ENCODE results near the gene SCYL1.
A peak's percentile ranks its signal among the peaks of the same experiment; 100 is the strongest.

SCYL1 gene

DNA sequence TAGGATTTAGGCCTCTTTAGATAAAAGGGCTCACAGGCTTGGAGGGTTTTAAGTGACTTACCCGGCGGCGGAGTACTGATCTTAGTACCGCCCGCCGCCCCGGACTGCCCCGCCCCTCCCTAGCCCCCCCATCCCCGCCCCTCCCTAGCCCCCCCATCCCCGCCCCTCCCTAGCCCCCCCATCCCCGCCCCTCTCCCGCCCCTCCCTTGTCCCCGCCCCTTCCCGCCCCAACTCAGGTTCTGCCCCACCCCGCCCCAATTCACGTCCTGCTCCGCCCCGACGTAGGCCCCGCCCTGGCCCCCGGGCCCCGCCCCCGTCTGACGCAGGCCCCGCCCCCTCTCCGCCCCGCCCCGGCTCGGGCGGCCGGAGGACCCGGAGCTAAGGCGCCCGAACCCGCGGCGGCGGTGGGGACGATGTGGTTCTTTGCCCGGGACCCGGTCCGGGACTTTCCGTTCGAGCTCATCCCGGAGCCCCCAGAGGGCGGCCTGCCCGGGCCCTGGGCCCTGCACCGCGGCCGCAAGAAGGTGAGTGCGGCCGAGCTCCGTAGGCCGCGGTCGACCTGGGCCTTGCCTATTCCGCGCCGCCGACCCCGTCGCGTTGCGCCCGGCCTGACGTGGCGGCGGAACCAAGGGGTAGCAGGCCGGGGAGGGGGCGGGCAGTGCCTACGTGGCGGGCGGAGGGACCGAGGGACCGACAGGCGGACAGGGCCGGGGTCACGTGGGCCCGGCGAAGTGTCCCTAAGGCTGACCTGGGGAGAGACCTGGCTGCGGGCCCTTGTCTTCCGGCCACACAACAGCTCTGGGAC is at the start of gene SCYL1:
Gene SCYL1, plus strand, starts transcription at position 343 of the 805 bp plus-strand sequence. Its CDS starts 71 bp downstream, at position 414.
- peak; percentile 70 for DNase-seq

DNA sequence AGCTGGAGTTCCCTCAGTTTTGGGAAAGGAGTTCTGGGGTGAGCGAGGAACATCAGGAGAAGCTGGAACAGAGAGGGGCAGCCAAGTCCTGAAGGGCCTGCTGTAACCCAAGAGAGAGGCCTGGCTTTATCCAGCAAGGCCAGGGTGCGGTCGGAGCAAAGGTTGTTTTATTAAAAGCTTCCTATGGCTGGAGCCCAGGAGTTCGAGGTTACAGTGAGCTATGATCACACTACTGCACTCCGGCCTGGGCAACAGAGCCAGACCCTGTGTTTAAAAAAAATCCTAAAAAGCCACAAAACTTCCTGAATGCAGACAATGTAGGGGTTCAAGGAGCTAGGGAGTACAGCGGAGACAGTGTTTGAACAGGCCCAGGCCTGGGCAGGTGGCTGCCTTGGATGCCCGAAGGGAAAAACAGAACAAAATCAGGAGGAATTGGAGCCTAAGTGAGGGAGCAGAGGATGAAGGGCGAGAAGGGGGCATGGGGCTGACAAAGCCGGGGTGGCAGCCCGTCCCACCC is 48.2 kb upstream of the SCYL1 start:
- DNase-seq: no peak

DNA sequence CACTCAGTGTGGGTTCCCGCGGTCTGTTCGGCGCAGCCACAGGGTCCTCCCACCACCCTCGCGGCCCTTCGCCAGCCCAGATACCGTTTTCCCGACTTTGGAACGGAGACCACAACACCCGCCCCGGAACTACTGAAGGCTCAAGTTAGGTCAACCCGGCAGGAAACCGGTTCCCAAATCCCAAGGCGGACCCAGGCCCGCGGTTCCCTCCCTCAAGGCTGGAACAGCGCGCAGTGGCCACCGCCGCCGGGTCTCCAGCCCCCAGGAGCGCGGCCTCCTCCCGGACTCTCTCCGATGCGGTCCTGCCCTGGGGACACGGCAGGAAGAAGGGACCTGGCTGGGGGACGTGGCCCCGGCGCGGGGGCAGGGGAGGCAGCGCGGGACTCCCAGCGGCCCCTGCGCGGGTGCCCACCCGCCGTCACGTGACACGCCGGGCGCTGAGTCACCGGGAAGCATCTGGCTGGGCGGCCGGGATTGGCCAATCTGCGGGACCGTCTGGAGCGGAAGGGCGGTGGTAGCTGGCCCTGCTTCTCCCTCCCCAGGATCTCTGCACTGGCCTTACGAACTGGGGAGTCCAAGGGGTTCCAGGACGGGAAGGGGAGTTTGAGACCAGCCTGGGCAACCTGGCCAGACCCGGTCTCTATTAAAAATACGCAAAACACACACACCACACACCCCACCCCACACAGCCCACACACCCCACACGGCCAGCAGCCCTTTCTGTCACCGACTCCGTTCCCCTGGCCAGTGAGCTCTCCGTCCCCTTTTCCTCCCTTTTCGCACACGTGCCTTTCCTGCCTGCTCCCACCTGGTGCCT is 47.5 kb upstream of the SCYL1 start:
- peak; percentile 98 for DNase-seq

DNA sequence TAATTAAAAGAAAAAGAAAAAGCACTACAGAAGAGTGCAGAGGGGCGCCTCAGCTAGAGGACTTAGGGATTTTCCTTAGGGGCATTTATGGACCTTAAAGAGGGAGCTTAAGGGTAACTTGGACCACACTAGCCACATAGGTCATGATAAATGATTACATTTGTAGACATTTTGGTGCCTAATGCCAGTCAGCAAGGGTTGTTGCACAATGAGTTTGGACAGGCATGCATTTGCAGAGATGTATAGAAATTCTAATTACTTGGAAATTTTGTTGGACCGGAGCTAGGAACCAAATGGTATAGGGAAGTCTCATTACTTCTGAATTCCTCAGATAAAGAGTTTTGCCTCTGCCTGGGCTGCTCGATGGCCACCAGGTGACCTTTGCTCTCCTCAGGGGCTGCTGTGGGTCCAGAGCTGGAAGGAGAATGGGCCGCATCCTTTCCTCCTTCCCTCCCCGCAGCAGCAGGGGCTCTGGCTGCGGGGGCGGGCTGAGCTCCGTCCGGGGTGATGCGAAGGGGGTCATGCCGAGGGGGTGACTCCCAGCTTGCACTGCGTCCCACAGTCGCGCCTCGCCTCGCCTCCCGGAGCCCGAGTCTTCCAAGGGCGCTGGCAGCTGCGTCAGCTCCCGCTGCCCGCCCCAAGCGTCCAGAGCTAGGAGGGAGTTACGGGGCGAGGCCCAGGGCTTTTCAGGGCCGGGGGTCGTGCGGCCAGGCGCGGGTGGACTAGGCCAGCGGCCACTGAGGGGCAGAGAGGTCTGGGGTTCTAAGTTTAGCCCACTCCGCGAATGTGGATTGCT is 46.3 kb upstream of the SCYL1 start:
- DNase-seq: peak; percentile 41

DNA sequence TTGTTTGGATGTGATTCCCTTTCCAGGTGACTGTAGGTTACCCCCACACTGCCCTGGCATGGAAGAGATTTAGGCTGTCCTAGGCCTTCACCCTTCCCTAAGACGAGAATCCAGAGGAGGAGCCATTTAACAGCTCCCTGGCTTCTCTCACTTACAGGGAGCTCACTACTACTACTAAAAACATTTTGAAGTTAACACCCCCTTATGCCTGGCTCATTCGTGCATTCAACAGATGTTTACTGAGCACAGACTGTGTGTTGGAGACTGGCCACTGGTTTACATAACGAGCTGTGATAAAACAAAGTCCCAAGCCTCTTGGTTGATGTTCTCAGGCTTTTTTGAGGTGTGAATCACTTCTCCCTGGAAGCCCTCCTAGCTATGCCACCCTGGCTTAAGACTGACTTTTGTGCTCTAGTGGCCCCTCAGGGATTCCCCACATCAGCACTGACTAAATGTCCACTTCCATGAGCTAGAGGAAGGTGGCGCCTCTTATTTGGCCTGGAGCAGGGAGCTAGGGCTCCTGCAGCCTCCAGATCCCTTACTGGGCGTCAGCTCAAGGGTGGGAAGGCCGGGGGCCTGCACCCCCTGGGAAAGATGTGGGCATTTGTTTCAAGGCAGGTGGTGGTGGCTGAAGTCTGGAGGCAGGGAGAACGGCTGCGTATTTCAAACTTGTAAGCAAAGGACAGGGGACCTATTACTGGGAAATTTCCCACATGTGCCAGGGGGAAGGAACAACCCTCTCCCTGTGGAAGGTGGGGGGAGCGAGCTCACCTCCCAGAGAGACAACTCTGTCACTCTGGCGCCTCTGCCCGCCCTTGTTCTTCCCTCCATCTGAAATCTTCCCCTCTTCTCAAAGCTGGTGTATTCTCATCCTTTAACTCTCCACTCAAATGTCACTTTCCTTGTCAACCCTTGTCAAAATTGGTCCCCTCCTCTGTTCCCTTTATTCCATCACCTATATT is 45.4 kb upstream of the SCYL1 start:
- DNase-seq: peak; percentile 41

DNA sequence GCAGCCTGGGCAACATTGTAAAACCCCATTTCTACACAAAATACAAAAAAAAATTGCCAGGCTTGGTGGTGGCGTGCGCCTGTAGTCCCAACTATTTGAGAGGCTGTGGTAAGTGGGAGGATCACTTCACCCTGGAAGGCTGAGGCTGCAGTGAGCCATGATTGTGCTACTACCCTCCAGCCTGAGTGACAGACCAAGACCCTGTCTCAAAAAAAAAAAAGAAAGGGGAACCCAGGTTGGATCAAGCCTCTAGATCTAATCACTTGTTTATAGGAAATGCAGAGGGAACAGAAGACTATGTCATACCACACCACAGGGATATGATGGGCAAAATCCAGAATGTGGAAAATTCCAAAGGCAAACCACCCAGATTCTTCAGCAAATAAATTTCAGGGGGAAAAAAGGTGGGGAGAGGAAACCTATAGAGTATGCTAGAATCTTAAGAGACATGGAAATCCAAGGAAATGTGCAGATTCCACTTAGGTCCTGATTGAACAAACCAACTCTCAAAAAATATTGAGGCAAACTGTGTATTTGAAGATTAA is 42.5 kb upstream of the SCYL1 start:
- no peak for DNase-seq

DNA sequence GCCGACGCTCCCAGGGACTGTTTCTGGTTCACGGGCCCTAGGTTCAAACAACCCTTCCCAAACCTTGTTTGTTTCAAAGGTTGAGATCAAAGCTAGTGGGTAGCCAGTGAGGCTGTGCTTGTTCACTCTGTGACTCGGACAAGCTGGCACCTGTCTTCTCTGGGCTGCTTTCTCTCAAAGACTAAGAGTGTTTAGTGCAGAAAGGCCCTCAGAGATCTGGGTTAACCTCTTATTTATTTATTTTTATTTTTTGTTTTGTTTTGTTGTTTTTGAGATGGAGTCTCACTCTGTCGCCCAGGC is 39.0 kb upstream of the SCYL1 start:
- no peak for DNase-seq

DNA sequence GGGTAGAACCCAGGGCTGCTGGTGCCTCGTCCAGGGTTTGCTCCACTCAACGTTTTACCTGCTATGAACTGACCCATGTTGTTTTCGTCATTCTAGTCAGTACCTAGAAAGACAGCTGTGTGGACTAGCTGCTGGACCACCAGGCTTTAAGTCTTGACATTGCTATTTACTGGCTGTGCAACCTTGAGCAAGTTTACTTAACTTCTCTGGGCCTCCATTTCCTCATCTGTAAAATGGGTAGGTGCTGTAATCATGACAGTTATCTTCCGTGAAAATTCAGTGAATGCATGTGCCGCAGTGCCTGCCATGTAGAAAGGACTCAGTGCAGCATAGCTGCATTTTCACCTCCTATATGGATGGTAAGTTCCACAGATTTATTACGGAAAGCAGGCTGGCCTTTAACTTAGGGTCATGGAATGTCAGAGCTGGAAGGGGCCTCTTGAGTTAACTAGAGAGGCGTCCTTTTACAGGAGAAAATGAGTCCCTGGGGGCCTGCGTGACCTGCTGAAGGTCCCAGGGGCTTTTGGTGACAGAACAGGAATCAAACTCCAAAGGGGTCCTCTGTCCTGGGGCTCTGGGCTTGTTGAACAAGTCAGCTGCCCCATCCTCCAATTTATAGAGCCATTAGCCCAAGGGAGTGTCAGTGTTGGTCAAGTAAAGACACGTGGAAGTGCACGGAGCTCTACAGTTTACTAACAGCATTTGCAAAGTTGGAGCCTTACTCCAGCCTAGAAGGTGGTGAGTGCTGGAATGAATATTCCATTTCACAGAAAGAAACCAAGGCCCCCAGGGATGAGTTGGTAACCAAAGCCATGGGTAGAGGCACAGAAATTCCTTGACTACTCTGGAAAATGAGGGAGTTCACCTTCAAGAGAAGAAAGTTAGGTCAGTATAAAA is 38.1 kb upstream of the SCYL1 start:
- DNase-seq: no peak

DNA sequence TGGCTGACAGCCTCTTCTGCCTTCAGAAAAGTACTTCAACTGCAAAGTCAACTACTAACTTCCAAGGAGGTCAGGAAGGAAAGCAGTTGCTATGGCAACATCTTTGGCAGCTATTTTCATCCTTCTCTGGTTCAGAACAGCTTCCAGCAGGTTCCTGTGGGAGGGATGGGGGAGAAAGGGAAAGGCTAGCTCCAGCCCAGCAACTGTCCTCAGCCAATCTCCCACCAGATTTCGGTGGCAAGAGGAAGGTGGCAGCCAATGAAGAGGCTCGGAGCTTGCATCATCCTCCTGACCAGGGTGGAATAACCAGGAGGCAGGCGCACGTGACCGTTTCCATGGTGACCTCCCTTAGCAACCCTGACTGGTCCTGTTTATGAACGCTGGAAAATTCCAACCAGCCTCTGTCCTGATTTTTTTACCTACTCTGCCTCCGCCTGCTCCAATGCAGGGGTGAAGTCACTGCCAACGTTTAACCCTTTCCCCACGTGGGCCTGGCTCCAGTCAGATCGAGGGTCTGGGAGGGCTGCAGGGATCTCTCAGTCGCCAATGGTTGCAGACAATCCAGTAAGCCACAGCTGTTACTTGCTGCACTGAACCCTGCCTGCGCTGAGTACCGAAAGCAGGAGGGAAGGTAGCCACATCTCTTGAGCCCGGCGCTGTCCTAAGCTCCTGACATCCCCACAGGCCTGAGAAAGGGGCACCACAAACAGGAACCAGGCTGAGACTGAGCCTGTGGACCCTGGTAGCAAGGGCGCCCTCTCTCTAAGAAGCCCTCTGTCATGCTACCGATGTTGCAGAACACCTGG is 37.2 kb upstream of the SCYL1 start:
- DNase-seq: peak; percentile 96

DNA sequence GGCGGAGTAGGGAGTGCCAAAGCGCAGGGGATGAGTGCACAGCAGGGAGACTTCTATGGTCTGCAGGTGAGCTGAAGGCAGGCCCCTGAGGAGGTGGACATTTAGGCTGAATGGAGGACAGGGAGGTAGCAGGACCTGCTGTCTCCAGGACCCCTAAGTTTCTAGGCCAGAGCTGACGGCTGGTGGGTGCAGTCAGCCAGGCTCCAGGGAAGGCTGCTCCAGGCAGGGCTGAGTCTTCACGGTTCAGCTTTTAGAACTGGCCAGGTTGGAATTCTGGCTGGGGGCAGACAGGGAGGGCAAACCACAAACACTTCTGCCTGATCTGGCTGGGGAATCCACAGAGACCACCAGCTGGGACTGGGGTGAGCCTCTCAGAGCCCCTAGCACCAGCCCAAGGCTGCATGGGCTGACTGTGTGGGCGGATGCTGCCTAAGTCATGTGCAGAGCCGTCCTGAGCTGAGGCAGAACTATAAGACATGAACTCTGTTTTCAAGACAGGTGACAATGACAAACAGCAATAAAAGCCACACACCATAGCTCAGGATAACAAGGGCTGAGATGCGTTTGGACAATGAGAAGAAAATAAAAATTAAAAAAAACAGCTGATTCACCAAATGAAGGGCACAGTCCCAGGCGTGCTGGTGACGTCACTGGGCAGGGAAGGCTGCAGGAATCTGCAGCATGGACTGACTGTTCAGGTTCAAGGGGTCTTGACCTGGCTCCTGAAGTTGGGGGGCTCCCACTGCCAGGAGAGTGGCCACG is 36.4 kb upstream of the SCYL1 start:
- DNase-seq: no peak

DNA sequence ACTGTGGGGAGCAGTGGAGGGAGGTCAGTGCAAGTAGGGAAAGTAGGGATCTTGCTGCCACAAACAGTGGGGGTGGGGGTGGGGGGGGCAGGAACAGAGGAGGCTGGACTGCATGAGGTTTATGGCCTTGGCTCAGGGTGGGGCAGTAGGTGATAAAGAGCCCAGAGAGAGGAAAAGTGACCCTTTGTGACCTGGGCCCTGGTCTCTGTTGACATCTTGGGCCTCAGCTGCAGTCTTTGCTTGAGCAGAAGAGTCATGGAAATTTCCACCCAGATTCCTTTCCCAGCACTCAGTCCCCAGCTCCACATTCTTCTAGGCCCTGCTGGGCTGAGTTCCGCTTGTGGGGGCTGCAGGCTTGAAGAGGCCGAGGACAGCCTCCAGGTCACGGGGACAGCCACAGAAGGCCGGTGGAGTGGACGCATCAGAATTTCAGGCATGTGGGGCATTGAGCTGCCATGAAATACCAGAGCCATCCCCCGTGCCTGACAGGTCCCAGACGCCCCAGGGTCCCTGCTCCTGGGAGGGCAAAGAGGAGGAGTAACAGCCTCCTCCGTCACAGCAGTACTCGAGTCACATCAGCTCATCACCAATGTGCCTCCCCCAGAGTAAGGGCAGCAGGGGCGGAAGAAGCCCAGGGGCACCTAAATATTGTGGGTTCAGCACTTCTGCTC is 35.7 kb upstream of the SCYL1 start:
- DNase-seq: no peak

DNA sequence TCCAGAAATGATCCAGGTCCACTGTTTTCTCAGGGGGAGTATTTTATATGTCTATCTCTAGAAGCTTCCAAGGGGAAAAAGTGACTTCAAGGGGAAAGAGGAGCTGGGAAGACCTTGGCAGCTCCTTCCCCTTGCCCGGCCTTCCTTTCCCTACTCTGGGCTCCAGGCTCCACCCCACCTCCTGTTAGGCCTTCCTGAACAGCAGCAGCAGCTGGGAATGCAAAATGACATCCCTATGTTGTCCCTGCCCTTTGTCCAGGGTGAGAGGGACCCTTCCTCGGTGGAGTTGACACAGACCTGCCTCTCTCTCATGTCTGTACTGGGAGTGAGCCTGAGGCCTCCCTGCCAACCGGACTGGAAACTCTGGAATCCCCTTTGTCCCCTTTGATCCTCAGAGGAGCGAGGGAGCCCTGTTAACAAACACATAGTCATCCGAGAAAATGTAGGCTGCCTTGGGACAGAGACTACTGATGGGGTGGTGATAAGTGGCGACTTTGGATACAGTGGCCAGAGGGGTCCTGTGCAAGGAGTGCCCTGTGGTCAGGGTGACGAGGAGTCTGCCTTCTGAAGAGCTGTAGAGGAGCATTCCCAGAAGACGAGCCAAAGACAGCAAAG is 35.1 kb upstream of the SCYL1 start:
- DNase-seq: no peak

DNA sequence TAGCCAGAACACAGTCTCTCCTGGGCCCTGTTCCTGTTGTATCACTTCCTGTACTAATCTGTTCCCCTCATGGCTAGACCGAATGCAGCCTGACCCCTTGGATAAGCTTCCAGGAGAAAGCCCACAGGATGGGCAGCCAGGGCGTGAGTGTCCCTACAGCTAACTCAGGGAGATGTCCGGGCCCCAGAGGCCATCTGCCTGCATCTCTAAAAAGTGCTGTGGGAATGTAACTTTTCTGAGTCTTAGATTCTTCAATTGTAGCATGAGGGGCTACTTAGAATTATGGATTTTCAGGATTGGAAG is 33.8 kb upstream of the SCYL1 start:
- DNase-seq: no peak

DNA sequence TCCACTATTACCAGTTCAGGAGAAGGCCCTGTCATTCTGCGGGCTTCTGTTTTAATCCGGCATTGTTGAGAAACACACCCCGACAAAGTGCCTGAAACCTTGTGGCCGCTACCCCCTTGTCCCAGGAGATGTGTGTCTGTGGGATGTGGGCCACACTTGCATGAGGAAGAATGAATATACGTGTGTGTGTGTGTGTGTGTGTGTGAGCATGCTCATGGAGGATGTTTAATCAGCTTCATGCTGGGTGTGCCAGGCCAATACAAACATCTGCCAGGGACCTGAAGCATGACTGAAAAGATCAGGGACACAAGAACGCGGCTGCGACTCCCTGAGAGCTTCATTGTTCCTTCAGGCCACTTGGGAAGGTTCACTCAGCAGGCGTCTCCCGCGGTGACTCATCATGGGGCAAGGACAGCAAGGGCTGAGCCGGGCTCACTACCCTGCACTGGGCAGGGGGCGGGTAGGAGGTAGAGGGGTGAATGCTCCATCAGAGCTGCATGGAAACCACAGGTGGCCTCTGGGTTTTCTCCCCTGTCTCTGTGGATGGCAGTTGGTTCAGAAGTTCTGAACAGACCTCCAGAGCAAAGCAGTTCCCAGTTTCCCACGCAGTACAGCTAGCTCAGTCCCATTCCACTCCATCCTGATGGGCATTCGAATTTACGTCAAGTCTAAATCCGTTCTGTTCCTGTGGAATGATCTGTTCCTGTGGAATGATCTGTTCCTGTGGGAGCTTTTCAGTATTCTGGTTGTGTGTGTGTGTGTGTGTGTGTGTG is 33.1 kb upstream of the SCYL1 start:
- peak; percentile 75 for DNase-seq

DNA sequence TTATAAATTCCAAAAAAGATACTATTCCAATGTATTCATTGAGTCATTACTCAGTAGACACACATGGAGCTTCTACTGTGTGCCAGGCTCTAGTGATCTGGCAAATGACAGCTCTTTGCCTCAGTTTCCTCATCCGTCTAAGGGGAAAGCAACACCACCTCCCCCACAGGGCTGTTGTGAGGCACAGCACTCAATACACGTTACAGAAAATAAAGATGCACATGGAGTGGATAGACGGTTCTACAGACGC is 32.6 kb upstream of the SCYL1 start:
- no peak for DNase-seq

DNA sequence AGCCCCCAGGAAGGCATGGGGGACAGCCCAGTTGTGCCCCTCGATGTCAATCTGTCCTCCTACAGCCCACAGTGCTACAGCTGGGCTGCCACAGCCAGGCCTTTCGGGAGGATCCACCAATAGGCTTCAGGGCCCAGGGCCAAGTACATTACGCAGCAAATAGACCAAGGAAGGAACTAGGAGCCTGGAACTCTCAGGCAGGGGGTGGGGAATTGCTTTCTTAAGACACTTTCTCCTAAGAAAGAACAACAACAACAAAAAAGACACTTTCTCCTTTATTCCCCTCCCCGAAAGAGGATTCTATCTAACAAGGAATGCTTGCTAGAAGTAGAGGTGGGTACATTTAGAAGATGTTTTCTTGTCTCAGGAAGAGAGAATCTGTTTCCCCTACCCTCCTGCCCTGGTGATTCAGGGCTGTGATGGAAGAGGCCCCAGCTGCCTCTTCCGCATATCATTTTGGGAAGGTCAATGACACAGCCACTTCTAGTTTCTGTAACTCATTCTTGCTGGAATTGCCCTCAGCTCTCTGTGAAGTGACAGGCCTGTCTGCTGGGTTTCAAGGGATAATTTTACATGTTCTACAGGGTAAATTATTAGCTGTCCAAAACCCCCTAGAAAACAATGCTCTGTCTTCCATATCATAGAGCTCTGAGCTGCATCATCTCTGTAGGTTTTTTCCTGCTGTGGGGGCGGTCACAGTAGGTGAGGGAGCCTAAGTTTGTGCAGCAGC is 32.1 kb upstream of the SCYL1 start:
- DNase-seq: peak; percentile 93

Data from inflammatory macrophage treated with lipopolysaccharide for 4 hours (primary cell).